AG09309 (cell line): ENCODE results near the gene RPS5.
A peak's percentile ranks its signal among the peaks of the same experiment; 100 is the strongest.
"Not testable (repeated sequence)": the region's sequence is repeated elsewhere in the genome, so short reads cannot be mapped to it uniquely, and the experiment has no call there.

ENCODE experiments used
- DNase-seq: peaks from one replicate; pipeline ENCODE4 v3.0.0-alpha.2; 2010; ENCODE audit warnings: low read depth
- H3K4me3 ChIP-seq: 2 replicates; pipeline ENCODE4 v1.5.1; 2011; ENCODE audit warnings: mild to moderate bottlenecking, low read depth, low read length, moderate library complexity; ENCODE audit not compliant: control insufficient read depth
- TF ChIP-seq, protein P1 (sequence below): IDR thresholded peaks from 2 replicates; pipeline ENCODE4 v1.5.1; 2011; ENCODE audit warnings: mild to moderate bottlenecking, low read depth, low read length, inconsistent platforms; ENCODE audit not compliant: insufficient read depth, control insufficient read depth; ENCODE audit errors: missing control alignments

RPS5 gene

DNA sequence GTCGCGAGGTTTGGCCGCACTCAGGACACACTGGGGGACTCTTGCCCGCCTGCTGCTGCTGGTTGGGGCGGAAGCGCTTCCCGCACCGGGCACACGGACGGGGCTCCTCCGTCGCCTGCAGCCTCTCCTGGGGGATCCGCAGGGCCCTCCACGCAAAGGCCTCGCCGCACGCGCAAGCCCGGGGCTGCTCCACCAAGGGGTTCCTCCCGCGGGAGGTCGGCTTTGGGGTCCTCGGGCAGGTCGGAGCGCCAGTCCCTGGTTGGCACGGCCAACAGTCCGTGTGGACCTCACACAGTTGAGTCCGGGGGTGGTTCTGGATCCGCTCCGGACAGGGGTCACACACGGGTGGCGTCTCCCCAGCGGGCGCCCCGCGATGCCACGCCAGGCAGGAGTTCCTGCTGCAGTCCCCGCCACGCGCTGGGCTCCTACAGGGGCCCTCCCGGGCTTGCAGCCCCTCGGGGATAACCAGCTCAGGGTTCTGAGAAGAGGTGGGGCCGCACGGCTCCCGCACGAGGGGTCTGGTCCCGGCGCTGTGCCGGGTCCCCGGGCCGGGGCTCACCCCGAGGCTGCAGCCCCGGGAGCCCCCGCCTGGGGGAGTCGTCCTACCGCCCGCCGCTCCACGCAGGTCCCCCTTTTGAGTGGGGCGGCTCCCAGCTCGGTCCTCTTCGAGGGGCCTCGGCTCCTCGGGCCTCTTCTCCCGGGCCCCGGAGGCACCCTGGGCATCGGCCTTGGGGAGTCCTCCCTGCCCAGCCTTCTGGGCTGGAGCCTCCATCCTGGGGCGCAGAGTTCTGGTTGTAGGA is 18.3 kb upstream of the RPS5 start:
- DNase-seq, result no peak
- no peak overlapping the region for H3K4me3 ChIP-seq
- TF ChIP-seq, protein P1, sequence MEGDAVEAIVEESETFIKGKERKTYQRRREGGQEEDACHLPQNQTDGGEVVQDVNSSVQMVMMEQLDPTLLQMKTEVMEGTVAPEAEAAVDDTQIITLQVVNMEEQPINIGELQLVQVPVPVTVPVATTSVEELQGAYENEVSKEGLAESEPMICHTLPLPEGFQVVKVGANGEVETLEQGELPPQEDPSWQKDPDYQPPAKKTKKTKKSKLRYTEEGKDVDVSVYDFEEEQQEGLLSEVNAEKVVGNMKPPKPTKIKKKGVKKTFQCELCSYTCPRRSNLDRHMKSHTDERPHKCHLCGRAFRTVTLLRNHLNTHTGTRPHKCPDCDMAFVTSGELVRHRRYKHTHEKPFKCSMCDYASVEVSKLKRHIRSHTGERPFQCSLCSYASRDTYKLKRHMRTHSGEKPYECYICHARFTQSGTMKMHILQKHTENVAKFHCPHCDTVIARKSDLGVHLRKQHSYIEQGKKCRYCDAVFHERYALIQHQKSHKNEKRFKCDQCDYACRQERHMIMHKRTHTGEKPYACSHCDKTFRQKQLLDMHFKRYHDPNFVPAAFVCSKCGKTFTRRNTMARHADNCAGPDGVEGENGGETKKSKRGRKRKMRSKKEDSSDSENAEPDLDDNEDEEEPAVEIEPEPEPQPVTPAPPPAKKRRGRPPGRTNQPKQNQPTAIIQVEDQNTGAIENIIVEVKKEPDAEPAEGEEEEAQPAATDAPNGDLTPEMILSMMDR, result no peak

DNA sequence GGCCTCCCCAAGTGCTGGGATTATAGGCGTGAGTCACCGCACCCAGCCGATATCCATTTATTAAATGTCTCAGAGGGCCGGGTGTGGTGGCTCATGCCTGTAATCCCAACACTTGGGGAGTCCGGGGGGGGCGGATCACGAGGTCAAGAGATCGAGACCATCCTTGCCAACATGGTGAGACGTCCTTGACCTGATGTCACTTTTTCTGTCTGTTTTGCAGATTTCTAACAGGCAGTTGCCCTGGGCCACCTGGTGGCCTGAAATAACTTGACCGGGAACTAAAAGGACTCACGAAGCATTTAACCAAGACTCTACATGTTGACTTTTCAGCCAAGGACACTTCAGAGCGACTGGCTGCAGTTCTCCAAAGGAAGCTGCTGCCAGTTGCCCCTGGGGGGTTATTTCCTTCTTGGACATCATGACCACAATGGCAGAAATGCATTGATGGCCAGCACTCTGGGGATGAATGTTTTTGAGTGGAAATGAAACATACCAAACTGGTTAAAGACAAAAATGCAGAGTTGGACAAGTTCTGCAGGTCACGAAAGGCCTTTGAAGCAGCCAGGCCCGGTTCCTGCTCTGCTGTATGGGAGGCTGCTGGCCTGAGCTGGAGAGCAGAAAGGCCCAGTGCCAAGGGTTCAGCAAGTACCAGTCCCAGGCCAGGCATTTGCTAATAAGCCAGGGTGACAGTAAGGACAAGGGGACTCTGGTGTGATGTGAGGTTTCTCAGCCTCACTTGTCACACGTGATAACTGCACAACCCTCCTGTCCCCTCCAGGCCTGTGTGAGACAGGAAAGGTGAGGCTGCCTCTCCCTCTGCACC is 14.5 kb upstream of the RPS5 start:
- no peak overlapping the region for H3K4me3 ChIP-seq
- TF ChIP-seq, protein P1, result no peak
- DNase-seq, result no peak

DNA sequence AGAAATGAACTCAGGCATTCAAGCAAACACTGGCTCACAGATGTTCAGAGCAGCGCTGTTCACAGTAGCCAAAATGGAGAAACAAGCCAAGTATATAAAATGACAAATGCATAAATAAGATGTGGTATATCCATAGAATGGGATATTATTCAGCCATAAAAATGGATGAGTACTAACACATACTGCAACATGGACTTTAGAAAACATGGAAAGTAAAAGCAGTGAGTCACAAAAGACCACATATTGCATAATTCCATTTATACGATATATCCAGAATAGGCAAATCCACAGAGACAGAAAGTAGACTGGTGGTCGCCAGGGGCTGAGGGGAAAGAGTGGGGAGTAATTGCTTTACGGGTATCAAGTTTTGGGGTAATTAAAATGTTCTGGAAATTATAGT is 12.9 kb upstream of the RPS5 start:
- no peak overlapping the region for H3K4me3 ChIP-seq
- DNase-seq, result no peak
- TF ChIP-seq, protein P1, result no peak

DNA sequence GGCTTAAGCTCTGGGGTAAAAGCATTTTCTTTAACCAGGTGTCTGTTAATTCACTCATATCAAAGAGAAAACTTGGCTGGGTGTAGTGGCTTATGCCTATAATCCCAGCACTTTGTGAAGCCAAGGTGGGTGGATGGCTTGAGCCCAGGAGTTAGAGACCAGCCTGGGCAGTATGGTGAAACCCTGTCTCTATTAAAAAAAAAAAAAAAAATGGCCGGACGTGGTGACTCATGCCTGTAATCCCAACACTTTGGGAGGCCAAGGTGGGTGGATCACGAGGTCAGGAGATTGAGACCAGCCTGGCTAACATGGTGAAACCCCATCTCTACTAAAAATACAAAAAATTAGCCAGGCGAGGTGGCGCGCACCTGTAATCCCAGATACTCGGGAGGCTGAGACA is 10.3 kb upstream of the RPS5 start:
- DNase-seq, H3K4me3 ChIP-seq: not testable (repeated sequence)

DNA sequence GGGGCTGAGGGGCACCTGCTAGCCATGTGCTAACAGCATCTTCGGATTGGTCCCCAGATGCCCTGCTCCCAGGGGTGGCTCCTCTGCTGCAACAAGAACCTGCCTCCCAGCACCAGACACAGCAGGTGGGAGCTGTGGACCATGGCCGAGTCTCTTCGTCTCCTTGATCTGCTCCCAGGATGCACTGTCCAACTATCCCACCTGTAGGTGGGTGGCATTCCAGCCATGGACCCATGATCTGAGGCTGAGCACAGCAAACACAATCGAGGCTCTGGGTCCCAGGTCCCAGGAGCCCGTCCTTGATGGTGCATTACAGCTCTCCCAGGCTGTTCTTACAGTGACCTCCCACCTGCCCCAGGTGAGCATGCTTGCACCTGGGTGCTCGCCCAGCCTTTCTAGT is 7.8 kb upstream of the RPS5 start:
- TF ChIP-seq, protein P1, result no peak
- DNase-seq, result no peak
- H3K4me3 ChIP-seq, result no peak overlapping the region

DNA sequence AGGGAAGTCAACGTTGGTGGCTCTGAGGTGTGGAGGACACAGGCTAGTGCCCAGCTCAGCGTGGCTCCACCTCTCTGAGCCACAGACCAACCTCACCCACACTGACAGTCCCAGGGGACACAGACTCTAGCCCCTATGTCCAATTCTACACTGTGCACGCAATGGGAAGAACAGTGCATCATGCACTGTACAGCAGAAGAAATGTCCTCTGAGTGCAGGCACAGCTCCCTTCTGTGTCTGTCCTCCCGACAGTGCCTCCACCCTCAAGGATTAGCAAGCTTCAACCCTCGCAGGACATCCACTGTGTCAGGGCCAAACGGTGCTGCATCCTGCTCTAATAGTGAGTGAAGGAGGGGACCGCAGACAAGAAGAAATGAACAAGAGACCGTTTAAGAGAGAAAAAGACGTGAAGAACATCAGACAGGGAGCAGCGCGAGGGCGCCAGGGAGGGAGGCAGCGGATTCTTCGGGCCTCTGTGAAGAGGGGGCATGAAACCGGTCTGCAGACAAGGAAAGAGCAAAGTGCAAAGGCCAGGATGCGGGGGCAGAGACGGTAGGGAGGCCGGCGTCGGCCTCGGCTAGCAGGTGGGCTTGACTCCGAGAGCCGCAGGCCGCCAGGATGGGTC is 6.9 kb upstream of the RPS5 start:
- peak overlapping the region; percentile 59 for H3K4me3 ChIP-seq
- no peak for DNase-seq
- TF ChIP-seq, protein P1, result no peak
